C4-2B (cell line): ENCODE data around the gene HOXA10.

Source experiments
- H3K27ac ChIP-seq: fragments of 450-650 bp; 2 replicates; pipeline ENCODE4 v1.5.1; 2017
- CTCF ChIP-seq: fragments of 450-650 bp; conservative IDR thresholded peaks from 2 replicates; pipeline ENCODE4 v1.5.1; 2017; ENCODE audit warnings: mild to moderate bottlenecking
- ZFX ChIP-seq: fragments of 450-650 bp; IDR thresholded peaks from 2 replicates; pipeline ENCODE4 v1.6.1; 2017

HOXA10 gene

DNA sequence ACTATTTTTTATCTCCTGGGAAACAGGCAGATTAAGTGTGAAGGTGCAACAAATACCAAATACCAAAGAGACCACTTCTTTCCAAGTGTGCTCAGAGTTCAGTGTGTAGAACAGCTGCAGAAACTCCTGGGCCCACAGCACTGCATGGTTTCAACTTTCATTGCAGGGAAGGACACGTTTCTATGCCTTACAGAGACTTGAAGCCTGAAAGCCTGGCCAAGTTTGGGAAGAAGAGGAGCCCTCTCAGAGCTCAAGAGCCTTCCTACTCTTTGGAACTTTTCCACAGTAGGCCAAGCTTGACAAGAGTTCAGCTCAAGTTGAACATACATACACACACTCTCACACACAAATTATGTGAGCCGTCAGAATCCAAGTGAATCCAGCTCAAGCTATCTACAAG is 46.1 kb downstream of the HOXA10 start:
- H3K27ac ChIP-seq = no peak overlapping the region
- no peak for TF ChIP-seq CTCF
- TF ChIP-seq ZFX = no peak

- no peak overlapping the region for H3K27ac ChIP-seq
- TF ChIP-seq CTCF = no peak
- TF ChIP-seq ZFX = no peak
Observed at GRCh38 chr7:27126596-27127327, 47.4 kb downstream of the HOXA10 start.

DNA sequence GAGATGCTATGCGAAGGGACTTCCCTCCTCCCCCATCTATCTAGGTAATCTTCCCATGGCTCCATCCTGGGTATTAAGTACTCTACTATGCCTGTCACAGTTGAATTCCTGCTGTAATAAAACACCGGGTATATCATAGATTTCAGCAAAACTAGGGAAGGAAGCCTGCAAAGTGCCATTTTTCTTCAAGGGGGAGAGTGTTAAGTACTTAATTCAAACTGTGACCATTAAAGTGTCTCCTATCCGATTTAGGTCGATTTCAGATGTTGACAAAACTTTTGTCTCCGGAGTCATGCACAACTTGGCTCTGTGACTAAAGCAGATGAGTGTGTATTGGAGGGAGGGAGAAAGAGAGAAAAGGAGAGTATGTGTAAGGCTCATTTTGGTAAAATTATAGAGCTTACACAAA is 48.1 kb downstream of the HOXA10 start:
- H3K27ac ChIP-seq = no peak overlapping the region
- TF ChIP-seq CTCF (no peak), ZFX (no peak)

GRCh38 chr7:27124902-27125689 is 49.0 kb downstream of the HOXA10 start:
- TF ChIP-seq ZFX = no peak
- TF ChIP-seq CTCF = no peak
- H3K27ac ChIP-seq = no peak overlapping the region

DNA sequence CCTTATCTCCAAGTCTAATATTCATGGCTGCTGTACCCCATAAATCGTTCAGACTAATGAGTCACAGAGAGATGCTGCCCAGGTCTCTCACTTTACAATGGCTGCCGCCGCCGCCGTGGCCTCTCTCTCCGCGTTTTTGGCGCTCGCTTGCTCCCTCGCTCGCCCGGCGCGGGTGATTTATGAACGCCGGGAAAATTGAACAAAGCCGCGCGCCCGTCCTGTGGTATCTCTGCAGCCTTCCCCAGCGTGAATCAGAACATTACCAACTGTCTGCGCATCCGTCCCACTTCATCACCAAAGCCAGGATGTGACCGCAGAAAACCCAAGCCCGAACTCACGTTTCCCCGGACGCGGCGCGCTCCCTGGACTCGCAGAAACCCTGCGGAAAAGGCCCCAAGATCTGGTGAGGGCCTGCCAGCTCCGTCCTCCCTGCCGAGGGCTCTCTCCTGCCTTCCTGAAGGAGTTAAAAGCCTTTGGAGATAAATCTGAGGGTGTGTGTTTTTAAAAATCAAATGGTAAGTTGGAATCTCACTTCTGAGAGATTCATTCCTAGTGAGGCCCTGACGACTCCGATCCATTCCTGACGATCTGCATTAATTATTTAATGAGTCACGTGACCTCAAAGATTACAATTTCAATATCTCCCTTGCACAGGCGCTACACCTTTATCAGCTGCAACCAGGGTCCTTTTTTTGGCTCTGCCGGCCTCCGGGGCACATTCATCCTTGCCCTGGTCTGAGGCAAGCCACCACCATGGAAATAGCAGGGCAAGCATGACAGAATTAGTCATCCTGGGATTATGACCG is 49.8 kb downstream of the HOXA10 start:
- TF ChIP-seq CTCF (no peak), ZFX (no peak)
- H3K27ac ChIP-seq = no peak overlapping the region

- no peak overlapping the region for H3K27ac ChIP-seq
- TF ChIP-seq ZFX = no peak
- no peak for TF ChIP-seq CTCF
Observed at GRCh38 chr7:27123477-27124053, 50.6 kb downstream of the HOXA10 start.
